Renal cortical epithelial cell (primary cell): ENCODE data around the gene ZNF273. TPM values are rescaled to one million over a fixed set of nuclear protein-coding genes. Genes with fewer than 3 reads are reported as not detected.
"Not testable (repeated sequence)": the region's sequence is repeated elsewhere in the genome, so short reads cannot be mapped to it uniquely, and the experiment has no call there.

Experiments used
- DNase-seq: peaks from one replicate; pipeline ENCODE4 v3.0.0-alpha.2; 2011; ENCODE audit warnings: low read depth
- total RNA-seq: library from RNA; depleted of rRNA; stranded (reverse); fragments of >200 nt; gene quantifications from 2 replicates; pipeline ENCODE4 v1.2.3, GENCODE V29; 2014

ZNF273 gene
- total RNA-seq, 1 donor from 2014 or later, result 7.8 TPM

- DNase-seq, result no peak
Measured at GRCh38 chr7:64888901-64889685, 14.0 kb upstream of the ZNF273 start.

DNA sequence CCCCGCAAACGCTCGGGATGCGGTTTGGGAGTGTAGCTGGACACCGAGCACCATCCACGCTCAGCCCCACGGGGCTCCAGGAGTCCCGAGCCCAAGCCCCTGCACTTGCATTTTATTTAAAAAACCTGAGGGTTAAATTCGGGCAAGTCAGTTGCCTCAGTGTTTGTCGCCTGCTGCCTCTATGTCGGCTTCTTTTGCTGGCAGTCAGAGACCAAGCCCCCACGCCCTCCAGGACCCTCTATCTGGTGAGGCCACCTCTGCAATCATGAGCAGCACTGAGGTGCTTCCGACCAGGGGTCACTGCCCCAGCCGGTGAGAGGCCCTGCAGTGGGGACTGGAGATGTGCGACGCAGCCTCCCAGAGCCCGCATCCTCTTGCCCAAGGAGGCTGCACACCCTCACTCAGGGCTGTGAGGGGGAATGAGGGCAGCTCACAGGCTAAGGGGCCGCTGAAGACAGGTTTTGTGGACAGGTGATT, 13.3 kb upstream of the ZNF273 start:
- DNase-seq, result no peak

- DNase-seq, result not testable (repeated sequence)
Measured at GRCh38 chr7:64890273-64890672, 12.8 kb upstream of the ZNF273 start.

- DNase-seq, result no peak
Measured at GRCh38 chr7:64890761-64891362, 12.2 kb upstream of the ZNF273 start.

DNA sequence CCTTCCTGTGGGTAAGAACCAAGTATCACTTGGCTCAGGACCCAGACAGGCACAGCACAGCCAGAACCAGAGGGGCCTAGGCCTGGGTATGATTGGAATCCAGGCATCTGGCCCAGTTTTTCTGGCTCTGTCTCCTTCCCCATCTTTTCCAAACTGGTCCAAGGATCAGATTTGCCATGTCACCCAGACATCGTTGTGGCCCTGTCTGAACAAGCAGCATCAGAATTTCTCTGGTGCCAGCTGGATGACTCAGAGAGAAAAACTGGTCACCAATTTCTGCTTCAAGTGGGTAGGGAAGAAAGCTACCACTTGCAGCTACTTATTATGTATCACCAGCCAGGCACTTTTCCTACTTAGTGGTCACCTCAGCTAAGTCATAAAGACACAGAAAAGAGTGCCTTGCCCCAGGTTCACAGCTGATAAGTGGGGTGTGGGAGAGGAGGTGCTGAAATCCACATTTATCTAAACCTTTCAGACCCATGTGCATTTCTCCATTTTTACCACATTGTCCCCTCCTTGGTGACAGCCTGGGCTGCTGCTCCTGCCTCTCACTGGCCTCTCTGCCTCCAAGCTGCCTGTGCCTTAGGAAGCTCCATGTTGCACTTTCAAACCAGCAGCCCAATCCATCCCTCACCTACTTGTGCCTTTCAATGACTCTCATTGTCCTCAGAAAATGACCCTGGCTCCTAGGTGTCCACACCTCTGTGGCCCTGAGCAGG, 11.6 kb upstream of the ZNF273 start:
- DNase-seq, result not testable (repeated sequence)

GRCh38 chr7:64892116-64892515, 11.0 kb upstream of the ZNF273 start:
- no peak for DNase-seq

DNA sequence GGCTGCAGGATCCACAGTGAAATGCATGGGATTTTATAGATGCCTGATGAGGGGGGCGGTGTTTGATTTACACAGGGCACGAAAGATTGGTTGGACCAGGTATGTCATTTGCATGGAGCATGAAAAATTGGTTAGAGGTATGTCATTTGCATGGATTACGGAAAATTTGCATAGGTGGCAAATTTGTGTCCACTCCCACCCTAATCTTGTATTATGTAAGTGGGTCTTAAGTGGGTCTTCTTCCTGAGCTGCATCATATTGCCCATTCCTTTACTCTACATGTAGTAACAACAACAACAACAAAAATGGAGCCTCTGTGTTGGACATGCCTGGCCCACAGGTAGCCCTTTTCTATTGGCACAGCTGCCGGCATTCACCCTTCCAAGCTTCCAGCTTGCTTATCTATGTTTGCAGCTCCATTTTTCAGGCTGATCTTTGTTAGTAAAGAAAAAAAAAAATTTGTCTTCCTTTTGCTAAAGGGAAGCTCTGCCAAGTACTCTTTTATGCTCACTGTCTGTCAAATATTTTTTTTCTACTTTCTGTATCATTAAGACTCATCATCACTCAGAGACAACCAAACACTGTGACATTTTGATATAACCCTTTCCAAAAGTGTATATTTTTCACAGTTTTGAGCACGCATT, 10.3 kb upstream of the ZNF273 start:
- no peak for DNase-seq

DNA sequence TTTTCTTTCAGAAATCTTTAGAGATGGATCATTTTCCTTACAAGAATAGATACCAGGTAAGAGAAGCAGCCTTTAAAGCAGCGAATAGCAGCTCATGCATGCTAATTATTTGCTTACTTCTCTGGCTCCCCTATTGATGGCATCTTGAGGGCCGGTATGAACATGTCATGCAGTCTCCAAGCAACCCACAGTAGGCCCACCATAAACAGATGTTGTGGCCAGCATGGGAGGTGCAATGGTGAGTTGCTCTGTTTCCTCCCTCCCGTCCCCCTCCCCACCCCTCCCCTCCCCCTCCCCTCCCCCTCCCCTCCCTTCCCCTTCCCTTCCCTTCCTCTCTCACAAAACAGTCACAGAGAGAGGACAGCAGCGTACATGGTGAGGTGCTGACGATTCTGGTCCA, 9.7 kb upstream of the ZNF273 start:
- DNase-seq, result no peak

DNA sequence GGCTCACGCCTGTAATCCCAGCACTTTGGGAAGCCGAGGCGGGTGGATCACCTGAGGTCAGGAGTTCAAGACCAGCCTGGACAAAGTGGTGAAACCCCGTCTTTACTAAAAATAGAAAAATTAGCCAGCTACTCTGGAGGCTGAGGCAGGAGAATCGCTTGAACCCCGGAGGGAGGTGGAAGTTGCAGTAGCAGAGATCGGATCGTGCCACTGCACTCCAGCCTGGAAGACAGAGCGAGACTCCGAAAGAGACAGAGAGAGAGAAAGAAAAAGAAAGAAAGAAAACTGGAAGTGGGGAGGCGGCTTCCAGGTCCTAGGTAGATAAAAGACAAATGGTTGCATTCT, 640 bp upstream of the ZNF273 start:
- DNase-seq, result not testable (repeated sequence)

DNA sequence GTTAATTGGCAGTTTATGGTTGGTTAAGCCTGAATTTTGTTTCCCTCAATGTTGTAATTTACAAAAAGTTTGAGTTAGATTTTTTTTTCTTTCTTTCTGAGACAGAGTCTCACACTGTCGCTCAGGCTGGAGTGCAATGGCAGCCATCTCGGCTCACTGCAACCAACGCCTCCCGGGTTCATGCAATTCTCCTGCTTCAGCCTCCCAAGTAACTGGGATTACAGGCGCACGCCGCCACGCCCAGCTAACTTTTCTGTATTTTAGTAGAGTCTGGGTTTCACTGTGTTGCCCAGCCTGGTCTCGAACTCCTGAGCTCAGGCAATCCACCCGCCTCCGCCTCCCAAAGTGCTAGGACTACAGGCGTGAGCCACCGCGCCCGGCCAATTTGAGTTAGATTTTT, 935 bp downstream of the ZNF273 start:
- no peak for DNase-seq

- no peak for DNase-seq
Measured at GRCh38 chr7:64905133-64905532, 2.1 kb downstream of the ZNF273 start.

- DNase-seq, result no peak
Measured at GRCh38 chr7:64905547-64905946, 2.5 kb downstream of the ZNF273 start.

DNA sequence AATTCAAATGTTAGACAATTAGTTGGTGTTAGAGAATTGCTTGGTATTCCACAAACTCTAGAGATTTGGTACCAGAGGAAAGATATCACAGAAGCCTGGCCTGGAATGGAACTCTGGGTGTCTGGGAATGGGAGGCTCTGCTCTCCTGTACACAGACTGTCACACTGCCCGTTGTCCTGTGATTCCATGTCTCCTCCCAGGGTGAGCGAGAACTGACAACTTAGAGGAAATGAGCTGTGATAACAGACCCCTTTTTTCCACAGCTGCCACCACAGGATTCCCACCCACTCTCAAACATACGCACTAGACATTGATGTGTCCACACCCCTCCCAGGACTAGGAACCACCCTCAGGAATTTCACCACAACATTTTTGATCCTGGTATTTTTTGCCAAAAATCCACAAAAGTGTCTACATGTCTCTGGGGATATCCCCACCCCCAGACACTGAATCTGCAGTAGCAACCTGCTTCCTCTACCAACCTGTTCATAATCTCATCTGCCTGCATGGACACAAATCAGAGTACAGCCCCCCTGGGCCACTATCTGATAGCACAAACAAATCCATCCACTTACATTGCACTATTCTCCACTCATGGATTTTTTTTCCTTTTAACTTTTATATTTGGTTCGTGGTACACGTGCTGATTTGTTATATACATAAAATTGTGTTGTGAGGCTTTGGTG, 4.7 kb downstream of the ZNF273 start:
- DNase-seq, result no peak

DNA sequence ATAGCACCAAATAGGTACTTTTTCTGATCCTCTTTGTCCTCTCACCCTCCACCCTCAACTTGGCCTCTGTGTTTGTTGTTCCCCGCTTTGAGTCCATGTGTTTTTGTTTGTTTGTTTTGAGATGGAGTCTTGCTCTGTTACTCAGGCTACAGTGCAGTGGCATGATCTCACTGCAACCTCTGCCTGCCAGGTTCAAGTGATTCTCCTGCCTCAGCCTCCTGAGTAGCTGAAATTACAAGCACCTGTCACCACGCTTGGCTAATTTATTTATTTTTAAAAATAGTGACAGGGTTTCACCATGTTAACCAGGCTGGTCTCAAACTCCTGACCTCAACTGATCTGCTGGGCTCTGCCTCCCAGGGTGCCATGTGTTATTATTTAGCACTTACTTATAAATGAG, 5.3 kb downstream of the ZNF273 start:
- DNase-seq, result no peak

DNA sequence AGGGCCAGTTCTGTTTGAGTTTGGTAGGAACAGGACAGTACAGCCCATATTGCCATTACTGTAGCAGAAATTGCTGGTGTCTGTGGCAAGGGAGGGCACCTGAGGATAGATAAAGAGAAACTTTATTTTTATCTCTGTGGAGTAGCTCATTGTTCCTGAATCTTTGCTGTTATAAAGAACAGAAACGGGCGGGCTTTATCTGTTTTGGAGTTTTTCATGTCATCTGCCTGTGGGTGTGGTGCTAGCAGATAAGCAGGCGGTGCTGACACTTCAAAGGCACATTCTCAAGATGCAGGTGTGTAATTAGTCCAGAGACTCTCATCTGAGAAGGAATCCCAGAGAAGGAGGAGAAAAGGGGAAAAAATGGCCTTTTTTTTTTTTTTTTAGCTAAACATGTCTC, 11.5 kb downstream of the ZNF273 start:
- DNase-seq, result no peak

DNA sequence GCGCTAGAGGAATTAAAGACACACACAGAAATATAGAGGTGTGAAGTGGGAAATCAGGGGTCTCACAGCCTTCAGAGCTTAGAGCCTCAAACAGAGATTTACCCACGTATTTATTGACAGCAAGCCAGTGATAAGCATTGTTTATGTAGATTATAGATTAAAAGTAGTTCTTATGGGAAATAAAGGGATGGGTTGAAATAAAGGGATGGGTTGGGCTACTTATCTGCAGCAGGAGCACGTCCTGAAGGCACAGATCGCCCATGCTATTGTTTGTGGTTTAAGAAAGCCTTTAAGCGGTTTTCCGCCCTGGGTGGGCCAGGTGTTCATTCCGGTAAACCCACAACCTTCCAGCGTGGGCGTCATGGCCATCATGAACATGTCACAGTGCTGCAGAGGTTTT, 12.2 kb downstream of the ZNF273 start:
- not testable (repeated sequence) for DNase-seq

GRCh38 chr7:64928252-64929187, 25.4 kb downstream of the ZNF273 start:
- DNase-seq, result not testable (repeated sequence)

GRCh38 chr7:64934478-64934877, 31.4 kb downstream of the ZNF273 start:
- DNase-seq, result no peak

GRCh38 chr7:64938540-64938939, 35.5 kb downstream of the ZNF273 start:
- DNase-seq, result no peak

DNA sequence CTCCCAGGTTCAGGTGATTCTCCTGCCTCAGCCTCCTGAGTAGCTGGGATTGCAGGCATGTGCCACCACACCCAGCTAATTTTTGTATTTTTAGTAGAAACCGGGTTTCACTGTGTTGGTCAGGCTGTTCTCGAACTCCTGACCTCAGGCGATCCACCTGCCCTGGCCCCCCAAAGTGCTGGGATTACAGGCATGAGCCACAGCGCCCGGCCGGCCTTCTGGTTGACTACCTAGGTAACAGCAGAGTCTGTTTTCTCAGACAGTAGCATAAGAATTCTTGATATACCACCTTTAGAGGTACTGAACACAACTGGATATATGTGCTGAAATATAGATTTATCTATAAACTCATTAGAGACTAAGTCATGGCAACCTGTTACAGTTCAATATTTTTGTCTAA, 36.9 kb downstream of the ZNF273 start:
- DNase-seq, result not testable (repeated sequence)
